ENCODE data around the gene NME7.

The NME7 gene

DNA sequence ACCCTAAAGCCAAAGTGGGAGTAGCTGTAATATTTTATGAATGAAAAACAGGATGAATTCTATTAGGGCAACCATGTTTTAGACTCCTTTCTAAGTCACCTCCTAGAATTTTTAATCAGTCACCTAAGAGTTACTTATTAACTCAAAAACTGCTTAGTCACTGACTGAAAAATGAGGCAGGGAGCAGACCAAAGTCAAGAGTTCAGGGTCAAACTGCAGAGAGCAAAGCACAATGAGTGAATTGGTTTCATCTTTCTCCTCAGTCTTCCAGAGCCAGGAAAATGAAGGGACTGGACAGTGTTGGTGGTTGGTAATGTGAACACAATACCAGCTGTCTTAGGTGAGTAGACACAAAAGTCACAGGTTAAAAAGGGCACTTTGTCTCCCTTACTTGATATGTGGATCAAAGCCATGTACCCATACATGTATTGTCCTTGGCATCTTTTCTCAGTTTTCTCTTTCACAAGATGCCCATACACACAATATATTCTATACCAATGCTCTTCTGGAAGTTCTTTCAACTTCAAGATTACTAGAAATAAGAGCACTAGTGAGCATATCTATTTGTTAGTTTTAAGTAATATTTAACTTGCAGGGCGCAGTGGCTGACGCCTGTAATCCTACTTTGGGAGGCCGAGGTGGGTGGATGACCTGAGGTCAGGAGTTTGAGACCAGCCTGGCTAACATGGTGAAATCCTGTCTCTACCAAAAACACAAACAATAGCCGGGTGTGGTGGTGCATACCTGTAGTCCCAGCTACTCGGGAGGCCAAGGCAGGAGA, 218.9 kb downstream of the NME7 start:
- no peaks in the 10 kb centered on the region for H3K9me3 Mint-ChIP-seq

DNA sequence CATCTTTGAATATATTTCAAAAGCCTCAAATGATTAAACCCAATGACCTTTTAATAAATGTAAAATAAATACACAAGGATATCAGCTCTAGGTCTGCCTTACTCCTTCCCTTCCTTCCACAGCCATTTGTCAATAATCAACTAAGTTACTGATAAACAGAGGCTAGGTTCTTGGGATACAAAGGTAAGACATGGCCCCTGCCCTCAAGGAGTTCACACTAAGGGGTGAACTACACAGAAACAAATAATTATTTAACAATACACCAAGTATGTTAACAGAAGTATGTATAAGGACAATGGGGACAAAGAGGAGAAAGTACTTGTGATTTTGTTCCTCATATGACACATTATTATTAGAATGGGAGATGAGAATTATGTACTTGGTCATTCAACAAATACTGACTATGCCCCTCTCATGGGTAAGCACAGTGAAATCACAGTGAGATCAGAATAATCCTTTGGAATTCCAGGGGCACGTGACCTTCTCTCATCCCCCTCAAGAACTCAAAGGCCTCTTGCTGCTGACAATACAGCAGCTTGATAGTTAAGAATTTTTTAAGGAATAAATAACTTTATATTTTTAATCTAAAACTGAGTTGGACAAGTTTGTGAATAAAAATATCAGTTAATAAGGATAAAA, 220.9 kb downstream of the NME7 start:
- Mint-ChIP-seq H3K4me3 (no peak overlapping the region), H3K27ac (no peak overlapping the region), H3K9me3 (no peaks in the 10 kb centered on the region), H3K36me3 (no peaks in the 10 kb centered on the region), H3K4me1 (no peaks in the 10 kb centered on the region), H3K27me3 (no peaks in the 10 kb centered on the region)
- no peak for ATAC-seq

More for the DNA sequence above, 218.9 kb downstream of the NME7 start:
- H3K36me3 Mint-ChIP-seq: no peaks in the 10 kb centered on the region
- H3K4me1 Mint-ChIP-seq: no peaks in the 10 kb centered on the region
- H3K4me3 Mint-ChIP-seq: no peak overlapping the region
- no peaks in the 10 kb centered on the region for H3K27me3 Mint-ChIP-seq
- no peak overlapping the region for H3K27ac Mint-ChIP-seq
- no peak for ATAC-seq

DNA sequence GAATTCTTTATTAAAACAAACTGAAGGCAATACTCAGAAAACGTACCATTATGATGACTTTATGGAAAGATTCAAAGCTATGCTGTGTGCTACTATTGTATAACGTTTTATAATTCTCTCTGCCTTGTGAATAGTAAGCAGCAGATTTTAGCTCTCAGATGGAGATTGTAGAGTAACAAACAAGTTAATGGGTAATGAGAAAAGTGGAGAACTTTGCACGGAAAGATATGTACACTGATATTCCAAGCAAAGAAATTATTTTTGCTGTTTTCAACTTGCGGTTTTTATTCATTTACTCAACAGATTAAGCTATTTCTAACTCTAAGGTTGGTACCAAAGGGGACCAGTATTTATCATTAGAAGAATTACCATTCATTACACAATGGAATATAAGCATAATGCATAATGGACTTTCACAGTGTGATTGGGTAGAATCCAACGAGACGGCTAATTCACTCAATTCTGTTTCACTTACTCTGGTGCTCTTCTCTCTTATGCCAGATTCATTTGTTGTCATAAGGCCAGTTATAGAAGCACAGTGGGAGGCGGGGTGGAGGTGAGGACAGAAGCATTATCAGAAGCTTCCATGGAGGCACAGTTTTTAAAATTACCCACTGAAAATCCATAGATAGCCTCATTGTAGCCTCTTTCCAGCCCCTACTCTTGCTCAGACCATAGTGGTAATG, 222.5 kb downstream of the NME7 start:
- ATAC-seq: no peak
- Mint-ChIP-seq H3K27me3 (no peaks in the 10 kb centered on the region), H3K27ac (no peak overlapping the region), H3K9me3 (no peaks in the 10 kb centered on the region), H3K4me3 (no peak overlapping the region), H3K4me1 (no peaks in the 10 kb centered on the region), H3K36me3 (no peaks in the 10 kb centered on the region)

DNA sequence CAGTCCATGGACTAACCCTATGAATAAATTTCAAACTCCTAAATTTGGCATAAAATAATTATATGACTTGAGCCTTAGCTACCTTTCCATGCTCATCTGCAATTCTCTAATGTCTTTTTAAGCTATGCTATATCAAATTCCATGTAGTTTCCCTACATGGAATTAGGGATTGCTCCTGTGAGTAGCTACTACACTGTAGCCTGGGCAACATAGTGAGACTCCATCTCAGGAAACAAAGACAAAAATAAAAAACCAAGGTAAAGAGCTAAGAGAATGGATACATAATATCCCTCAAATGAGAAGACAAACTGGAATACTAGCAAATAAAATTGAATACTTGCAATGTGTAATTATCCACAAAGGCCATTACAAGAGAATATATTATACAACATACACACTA, 223.6 kb downstream of the NME7 start:
- Mint-ChIP-seq H3K27ac (no peak overlapping the region), H3K27me3 (no peaks in the 10 kb centered on the region), H3K36me3 (no peaks in the 10 kb centered on the region), H3K4me1 (no peaks in the 10 kb centered on the region), H3K9me3 (no peaks in the 10 kb centered on the region), H3K4me3 (no peak overlapping the region)
- no peak for ATAC-seq

DNA sequence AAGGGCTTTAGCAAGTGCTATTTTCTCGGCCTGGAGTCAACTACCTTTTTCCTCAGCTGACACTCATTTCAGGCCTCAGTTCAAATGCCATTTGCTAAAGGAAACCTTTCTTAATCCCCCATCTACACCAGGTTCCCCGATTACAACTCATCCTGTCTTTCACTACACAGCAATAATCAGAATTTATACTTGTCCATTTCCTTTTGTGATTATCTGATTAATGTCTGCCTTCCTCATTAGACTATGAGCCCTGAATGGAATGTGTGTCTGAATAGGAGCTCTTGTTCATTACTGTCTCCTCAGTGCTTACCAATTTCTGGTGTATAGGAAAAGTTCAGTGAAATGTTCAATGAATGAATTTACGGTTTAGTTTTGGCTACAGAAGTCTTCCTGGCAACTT, 224.3 kb downstream of the NME7 start:
- no peak for ATAC-seq
- H3K4me3 Mint-ChIP-seq: no peak overlapping the region
- no peaks in the 10 kb centered on the region for H3K27me3 Mint-ChIP-seq
- H3K27ac Mint-ChIP-seq: no peak overlapping the region
- no peaks in the 10 kb centered on the region for H3K4me1 Mint-ChIP-seq
- no peaks in the 10 kb centered on the region for H3K36me3 Mint-ChIP-seq
- no peaks in the 10 kb centered on the region for H3K9me3 Mint-ChIP-seq

DNA sequence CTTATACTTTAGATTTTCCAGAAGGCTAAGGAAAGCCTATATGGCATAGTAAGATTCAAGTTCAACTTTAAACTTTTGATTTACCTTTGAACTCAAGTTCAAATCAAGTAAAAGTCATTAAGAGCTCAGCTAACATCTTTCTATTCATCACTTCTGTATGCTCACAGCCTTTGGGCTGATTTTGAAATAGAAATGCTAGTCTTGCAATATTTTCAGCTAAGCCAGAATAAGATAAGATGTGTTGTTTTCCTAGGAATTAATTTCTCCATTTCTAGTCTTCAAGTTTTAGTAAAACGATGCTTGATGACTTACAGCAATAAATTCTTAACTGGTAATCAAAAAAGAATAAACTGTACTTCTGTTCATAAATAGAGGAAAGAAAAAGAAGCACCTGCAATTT, 225.5 kb downstream of the NME7 start:
- no peak overlapping the region for H3K4me3 Mint-ChIP-seq
- H3K4me1 Mint-ChIP-seq: no peaks in the 10 kb centered on the region
- H3K27ac Mint-ChIP-seq: no peak overlapping the region
- H3K27me3 Mint-ChIP-seq: no peaks in the 10 kb centered on the region
- no peaks in the 10 kb centered on the region for H3K36me3 Mint-ChIP-seq
- ATAC-seq: no peak
- no peaks in the 10 kb centered on the region for H3K9me3 Mint-ChIP-seq

DNA sequence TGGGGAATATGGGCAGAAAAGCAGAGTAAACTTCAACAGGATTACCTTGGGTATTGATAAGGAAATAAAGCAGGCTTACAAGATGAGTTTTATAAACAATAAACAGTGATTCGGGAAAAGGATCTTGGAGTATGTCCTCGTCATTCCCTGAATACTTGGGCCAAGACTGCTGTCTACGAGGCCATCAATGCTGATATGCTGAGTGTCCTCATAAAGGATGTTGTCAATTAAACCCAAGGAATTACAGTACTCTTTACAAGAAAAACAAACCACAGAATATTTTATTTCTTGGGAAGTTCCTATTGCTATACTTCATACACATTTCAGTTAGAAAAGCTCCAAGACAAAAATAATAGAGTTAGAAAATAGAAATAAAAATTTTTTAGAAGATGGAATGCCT, 226.2 kb downstream of the NME7 start:
- ATAC-seq: no peak
- H3K9me3 Mint-ChIP-seq: no peaks in the 10 kb centered on the region
- no peaks in the 10 kb centered on the region for H3K4me1 Mint-ChIP-seq
- H3K27me3 Mint-ChIP-seq: no peaks in the 10 kb centered on the region
- no peaks in the 10 kb centered on the region for H3K36me3 Mint-ChIP-seq
- no peak overlapping the region for H3K27ac Mint-ChIP-seq
- H3K4me3 Mint-ChIP-seq: no peak overlapping the region

DNA sequence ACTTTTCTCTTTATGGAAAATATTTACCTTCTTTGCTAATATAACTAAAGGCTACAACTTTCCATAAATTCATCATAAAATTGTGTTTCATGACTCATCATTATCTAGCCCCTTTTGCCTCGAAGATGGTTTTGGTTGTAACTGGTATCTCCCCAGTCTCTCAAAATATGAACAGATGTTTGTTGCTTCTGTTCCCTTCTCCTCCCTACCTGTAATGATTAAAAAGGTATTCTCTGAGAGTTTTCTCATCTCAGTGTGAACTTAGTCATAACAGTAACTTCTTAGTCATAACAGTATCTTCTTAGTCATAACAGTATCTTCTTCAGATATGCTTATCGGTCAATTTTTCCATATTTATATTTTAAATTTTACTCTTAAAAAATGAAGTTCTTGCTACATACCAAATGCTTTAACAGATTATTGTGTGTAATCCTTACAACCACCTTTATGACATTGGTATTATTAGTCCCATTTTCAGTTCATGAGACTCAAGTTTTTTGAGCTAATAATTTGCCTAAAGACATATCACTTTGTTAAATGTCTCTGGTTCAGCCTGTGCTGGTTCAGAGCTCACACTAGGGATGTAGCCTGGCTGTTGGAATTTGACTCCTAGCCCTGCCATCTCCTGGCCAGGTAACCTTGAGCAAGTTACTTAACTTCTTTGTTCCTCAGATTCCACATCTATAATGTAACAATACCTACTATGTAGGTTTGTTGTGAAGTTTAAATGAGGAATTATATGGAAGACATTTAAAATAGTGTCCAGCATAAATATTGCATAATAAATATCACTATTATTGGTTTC, 228.5 kb downstream of the NME7 start:
- Mint-ChIP-seq H3K9me3 (no peaks in the 10 kb centered on the region), H3K36me3 (no peaks in the 10 kb centered on the region), H3K27me3 (no peaks in the 10 kb centered on the region), H3K4me1 (no peaks in the 10 kb centered on the region), H3K4me3 (no peak overlapping the region), H3K27ac (no peak overlapping the region)
- peak; percentile 80 for ATAC-seq

DNA sequence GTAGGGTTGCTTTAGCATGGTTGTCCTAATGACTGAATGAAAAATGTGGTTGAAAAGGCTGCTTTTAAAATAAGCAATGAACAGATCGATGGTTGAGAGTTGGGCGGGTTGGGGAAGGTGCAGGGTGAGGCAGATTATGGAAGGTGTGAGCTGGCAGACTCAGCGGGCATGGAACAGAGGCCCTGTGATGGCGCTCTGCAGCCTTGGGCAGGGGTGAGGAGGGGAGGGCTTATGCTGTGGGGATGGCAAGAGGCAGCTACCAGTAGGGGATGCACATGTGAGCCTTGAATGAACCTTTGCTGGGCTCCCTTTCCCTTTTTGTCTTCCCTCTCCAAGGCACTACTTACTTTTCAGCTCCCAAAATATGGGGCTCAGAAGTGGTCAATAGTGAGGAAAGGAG, 230.2 kb downstream of the NME7 start:
- no peak for ATAC-seq
- Mint-ChIP-seq H3K4me1 (no peaks in the 10 kb centered on the region), H3K27ac (no peak overlapping the region)

DNA sequence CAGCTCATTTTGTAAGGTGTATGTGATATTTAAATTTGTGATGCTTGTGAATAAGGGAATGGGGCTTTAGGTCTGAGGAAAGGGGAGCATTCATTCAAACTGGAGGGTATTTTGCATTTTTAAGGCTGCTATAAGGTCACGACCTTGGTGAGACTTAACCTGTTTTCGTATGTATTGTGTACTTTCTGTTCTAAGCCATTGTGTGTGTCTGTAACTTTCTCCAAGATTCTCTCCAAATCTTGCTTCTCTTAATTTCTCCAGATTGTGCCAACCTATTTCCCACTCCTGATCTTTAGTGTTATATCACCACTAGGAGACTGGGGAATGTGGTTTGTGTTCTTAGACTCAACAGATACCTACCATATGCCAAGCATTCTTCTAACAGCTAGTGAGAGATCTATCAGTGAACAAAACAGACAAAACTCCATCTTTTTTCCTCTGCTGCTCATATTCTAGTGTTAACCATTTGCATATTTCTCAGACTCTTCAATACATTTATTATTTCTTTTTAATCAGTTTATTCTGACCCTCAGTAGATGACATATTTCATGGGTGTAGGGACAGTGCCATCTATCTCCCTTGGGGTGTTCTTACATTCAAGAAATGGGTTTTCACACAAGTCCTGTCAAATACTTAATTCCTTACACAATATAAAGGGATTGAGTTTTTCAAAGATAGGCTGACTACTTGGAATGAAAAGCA, 233.6 kb downstream of the NME7 start:
- H3K4me3 Mint-ChIP-seq: no peak overlapping the region
- no peaks in the 10 kb centered on the region for H3K4me1 Mint-ChIP-seq
- no peak for ATAC-seq
- H3K27me3 Mint-ChIP-seq: no peaks in the 10 kb centered on the region
- H3K9me3 Mint-ChIP-seq: no peaks in the 10 kb centered on the region
- H3K36me3 Mint-ChIP-seq: peaks cover 15% of the 10 kb centered on the region
- no peak overlapping the region for H3K27ac Mint-ChIP-seq

More for the DNA sequence above, 230.2 kb downstream of the NME7 start:
- Mint-ChIP-seq H3K27me3 (no peaks in the 10 kb centered on the region), H3K9me3 (no peaks in the 10 kb centered on the region), H3K4me3 (no peak overlapping the region), H3K36me3 (peaks cover 6% of the 10 kb centered on the region)

DNA sequence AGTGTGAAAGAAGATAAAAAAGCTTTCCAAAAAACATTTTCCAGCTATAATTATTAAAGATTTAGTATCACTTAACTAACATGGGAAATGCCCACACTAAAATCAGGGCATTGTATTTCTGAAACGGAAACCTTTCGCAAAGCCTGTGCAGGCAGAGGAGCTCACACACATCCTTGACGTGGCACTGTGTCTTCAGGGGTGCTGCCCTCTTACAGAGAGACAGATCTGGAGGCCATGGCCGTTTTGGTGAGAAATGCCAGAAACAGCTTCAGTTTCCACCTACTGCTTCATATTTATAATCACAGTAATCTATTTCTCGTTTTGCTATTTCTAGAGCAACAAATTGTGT, 234.4 kb downstream of the NME7 start:
- no peaks in the 10 kb centered on the region for H3K27me3 Mint-ChIP-seq
- peaks cover 15% of the 10 kb centered on the region for H3K36me3 Mint-ChIP-seq
- H3K9me3 Mint-ChIP-seq: no peaks in the 10 kb centered on the region
- no peak overlapping the region for H3K27ac Mint-ChIP-seq
- no peak for ATAC-seq
- no peaks in the 10 kb centered on the region for H3K4me1 Mint-ChIP-seq
- no peak overlapping the region for H3K4me3 Mint-ChIP-seq

DNA sequence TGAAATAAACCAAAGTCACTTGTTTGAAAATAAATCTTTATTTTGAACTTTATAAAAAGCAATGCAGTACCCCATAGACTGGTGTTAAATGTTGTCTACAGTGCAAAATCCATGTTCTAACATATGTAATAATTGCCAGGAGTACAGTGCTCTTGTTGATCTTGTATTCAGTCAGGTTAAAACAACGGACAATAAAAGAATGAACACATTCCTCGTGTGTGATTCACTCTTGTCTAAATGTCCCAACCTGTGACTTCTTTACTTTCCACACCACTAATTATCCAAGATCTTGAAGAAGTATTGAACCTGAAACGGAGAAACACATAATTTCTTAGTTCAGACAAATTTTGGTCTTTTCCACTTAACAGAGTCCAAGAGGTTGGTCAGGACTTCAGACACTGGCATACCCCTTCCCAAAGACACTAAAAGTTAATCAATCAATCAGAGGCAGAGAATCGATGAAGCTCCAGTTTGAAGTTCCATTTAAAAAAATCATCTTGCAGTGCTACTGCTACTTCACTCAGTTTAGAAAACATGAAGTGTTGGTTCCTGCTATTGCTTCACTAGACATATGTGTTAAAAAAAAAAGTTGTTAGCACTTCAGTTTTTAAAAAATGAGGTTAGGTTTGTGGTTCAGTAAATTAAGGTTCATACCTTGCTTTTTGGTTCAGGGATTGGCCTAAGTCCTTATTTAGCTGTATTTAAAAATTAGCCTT, 234.9 kb downstream of the NME7 start:
- Mint-ChIP-seq H3K36me3 (peaks cover 15% of the 10 kb centered on the region), H3K4me1 (no peaks in the 10 kb centered on the region), H3K4me3 (no peak overlapping the region), H3K9me3 (no peaks in the 10 kb centered on the region), H3K27ac (no peak overlapping the region), H3K27me3 (no peaks in the 10 kb centered on the region)
- ATAC-seq: no peak

DNA sequence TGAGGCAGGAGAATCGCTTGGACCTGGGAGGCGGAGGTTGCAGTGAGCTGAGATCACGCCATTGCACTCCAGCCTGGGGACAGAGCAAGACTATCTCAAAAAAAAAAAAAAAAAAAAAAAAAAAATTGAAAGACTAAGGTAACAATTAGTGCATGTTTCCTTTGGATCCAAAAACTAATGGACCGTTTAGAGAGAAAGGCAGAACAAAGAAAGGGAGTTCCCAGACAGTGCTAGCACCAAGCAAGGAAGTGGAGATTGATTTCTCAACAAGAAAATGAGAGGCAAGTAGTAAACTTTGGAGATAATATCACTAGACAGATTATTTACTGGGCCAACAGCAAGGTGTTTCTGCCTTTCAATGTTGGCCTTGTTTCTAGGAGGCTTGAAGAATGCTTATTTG, 236.9 kb downstream of the NME7 start:
- Mint-ChIP-seq H3K27ac (no peak overlapping the region), H3K4me3 (no peak overlapping the region)
- no peak for ATAC-seq

DNA sequence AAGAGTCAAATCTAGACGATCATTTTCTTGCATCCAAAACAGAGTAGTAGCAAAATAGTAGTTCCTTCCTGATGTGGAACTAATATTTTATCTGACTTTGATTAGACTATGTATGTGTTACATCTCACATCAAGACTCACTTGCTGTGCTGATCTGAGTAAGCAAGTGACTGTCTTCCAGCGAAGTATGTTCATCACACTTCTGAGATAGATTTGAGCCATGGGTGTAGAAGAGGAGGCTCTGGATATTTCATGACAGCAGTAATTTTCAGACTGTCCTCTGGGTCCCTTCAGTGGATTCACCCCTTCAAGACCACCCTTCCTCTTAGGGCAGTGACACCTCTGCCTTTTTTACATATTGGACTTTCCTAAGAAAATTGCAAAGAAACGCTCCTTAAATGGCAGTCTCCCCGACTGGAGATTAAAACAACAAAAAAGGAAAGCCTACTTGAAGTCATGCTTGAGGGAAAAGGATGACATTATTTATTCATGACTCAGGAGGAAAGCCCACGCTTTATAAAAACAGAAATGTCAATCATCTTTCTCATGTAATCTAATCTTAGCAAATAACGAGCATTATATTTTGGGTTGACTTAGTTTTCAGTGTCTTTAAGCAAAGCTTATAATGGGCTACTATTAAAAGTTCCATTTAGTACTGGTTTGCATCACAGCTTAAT, 238.3 kb downstream of the NME7 start:
- no peak for ATAC-seq

More for the DNA sequence above, 236.9 kb downstream of the NME7 start:
- Mint-ChIP-seq H3K36me3 (peaks cover 15% of the 10 kb centered on the region), H3K27me3 (no peaks in the 10 kb centered on the region), H3K9me3 (no peaks in the 10 kb centered on the region), H3K4me1 (no peaks in the 10 kb centered on the region)

More for the DNA sequence above, 238.3 kb downstream of the NME7 start:
- Mint-ChIP-seq H3K4me1 (no peaks in the 10 kb centered on the region), H3K36me3 (peaks cover 15% of the 10 kb centered on the region), H3K9me3 (no peaks in the 10 kb centered on the region), H3K27ac (no peak overlapping the region), H3K4me3 (no peak overlapping the region), H3K27me3 (no peaks in the 10 kb centered on the region)
